ENCODE data around the gene OTP.

Gene OTP

GRCh38 chr5:77637998-77638762 is at the start of gene OTP:
Gene OTP (minus strand): TSS chr5:77638713. CDS start chr5:77638549, 164 bp downstream.
- in situ Hi-C loops (cut with MboI; ENCODE audit: low sequenced_read_pairs) = no loop called here

DNA sequence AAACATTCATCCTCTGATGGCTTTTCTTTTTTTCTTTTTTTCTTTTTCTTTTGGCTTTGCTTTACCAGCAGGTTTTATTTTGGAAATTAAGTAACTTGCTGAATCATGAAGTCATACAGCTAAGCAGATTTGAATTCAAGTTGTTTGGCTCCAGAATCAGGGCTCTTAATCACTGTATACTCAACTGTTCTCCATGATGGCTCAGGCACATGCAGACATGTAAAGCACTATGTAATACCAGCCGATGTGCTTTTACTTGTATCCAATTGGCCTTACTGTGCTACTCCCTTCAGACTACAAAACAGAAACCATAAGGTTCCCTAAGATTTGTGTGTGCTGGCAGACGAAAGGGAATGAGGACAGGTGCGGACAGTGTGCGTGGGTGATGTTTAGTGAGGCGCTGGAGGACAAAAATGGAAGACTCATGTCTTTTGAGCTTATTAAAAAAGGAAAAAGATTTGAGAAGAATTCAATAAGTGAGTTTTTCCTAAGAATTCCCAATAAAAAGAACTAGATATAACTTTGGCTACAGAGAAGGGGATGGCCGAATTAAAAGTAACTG is 44.7 kb upstream of the OTP start:
- in situ Hi-C loops (cut with MboI; ENCODE audit: low sequenced_read_pairs) = no loop called here

GRCh38 chr5:77670526-77670925 is 32.0 kb upstream of the OTP start:
- in situ Hi-C loops (cut with MboI; ENCODE audit: low sequenced_read_pairs) = no loop called here

DNA sequence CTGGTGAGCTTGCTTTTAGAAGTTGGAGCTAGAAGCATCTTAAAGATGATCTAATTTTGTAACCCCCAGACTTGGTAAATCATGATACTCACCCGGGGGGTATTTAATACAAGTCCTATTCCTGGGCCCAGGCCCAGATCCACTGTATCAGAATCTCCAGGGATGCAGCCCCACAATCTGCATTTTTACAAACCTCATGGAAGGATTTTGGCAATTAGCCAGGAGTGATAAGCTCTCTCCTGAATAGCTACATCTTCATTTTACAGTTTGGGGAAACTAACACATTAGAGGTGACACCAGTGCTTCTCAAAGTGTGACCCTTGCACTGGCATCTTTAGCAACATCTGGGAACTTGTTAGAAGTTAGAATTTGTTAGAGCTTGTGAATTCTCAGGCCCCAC is 31.2 kb upstream of the OTP start:
- in situ Hi-C loops (cut with MboI; ENCODE audit: low sequenced_read_pairs) = no loop called here

DNA sequence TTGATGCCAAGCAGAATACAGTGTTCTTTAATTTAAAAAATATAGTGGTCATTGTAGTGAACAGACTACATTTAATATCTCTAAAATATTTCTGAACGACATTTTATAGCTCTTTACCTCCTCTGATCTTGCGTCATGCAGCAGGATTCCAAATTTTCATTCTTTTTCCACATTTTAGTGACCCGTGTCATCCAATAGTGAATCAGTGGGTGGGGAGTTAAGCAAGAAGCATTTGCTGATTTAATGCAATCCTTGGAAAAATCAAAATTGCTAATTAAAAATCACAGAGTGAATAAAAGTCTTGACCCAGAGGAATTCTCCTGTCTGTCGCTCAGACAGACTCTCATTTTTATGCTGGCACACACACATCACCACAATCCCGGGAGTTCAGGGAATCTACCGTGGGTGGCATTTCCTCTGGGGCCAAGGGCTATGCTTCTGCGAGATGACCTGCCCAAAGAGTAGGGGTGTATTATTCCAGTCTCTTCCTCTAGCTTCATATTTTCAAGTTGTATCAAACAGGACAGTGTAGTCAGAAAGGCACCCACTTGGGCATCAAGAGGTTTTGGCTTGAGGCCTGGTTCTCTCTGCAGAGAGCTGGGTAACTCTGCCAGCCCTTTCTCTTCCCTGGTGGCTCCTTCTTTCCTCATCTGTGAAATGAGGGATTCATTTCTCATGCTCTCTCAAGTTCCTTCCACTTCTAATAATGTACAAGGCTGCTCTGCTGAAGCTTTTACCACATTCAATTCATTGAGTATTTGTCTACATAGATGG is 24.8 kb upstream of the OTP start:
- in situ Hi-C loops (cut with MboI; ENCODE audit: low sequenced_read_pairs) = no loop called here

- in situ Hi-C loops (cut with MboI; ENCODE audit: low sequenced_read_pairs) = no loop called here
Measured at GRCh38 chr5:77662635-77663034, 24.1 kb upstream of the OTP start.

GRCh38 chr5:77658662-77659061 is 20.1 kb upstream of the OTP start:
- in situ Hi-C loops (cut with MboI; ENCODE audit: low sequenced_read_pairs) = no loop called here

DNA sequence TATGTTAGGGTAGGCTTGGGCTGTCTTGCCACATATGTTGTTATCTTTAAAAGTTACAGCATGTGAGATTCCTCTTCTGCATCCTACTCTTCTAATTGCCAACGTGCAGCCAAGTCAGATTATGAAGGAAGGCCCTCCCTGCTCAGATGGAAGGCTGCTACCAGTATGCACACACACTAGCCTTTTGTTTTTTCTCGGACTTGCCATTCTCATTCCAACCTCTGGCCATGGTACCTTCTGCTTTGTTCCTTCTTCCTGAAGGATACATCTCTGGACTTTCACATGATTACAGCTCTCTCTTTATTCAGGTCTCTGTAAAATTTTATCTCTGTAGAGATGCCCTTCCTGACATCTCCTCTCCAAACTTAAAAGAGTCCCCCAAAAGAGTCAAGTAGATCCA is 12.8 kb upstream of the OTP start:
- in situ Hi-C loops (cut with MboI; ENCODE audit: low sequenced_read_pairs) = no loop called here

DNA sequence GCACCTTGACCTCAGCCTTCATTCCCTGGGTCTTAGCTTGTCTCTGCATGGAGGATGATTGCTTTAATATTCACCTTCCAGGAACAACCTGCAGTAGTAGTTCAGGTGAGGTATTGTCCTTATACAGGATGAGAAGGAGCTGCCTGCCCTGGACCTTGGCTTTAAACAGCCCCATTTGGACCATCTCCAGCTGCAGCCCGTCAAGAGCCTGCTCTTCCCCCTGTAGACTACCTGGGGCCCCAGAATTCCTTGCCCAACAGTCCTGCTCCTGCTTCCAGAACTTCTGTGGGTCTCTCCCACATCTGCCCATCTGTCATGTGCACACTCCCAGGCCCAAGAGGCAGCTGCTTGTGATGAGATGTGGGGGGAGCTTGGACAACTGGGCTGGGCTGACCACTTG is 12.2 kb upstream of the OTP start:
- in situ Hi-C loops (cut with MboI; ENCODE audit: low sequenced_read_pairs) = no loop called here

- in situ Hi-C loops (cut with MboI; ENCODE audit: low sequenced_read_pairs) = no loop called here
Measured at GRCh38 chr5:77649776-77650175, 11.3 kb upstream of the OTP start.

GRCh38 chr5:77645995-77646639 is 7.6 kb upstream of the OTP start:
- in situ Hi-C loops (cut with MboI; ENCODE audit: low sequenced_read_pairs) = no loop called here

- in situ Hi-C loops (cut with MboI; ENCODE audit: low sequenced_read_pairs) = no loop called here
Measured at GRCh38 chr5:77645158-77645994, 6.9 kb upstream of the OTP start.

GRCh38 chr5:77644371-77645157 is 6.1 kb upstream of the OTP start:
- in situ Hi-C loops (cut with MboI; ENCODE audit: low sequenced_read_pairs) = no loop called here

- in situ Hi-C loops (cut with MboI; ENCODE audit: low sequenced_read_pairs) = no loop called here
Measured at GRCh38 chr5:77643654-77644370, 5.3 kb upstream of the OTP start.

- in situ Hi-C loops (cut with MboI; ENCODE audit: low sequenced_read_pairs) = no loop called here
Measured at GRCh38 chr5:77642738-77643653, 4.5 kb upstream of the OTP start.

- in situ Hi-C loops (cut with MboI; ENCODE audit: low sequenced_read_pairs) = no loop called here
Measured at GRCh38 chr5:77641963-77642737, 3.6 kb upstream of the OTP start.

GRCh38 chr5:77641397-77641943 is 3.0 kb upstream of the OTP start:
- in situ Hi-C loops (cut with MboI; ENCODE audit: low sequenced_read_pairs) = no loop called here
